ENCODE results near the gene CACNA2D4.

DNA sequence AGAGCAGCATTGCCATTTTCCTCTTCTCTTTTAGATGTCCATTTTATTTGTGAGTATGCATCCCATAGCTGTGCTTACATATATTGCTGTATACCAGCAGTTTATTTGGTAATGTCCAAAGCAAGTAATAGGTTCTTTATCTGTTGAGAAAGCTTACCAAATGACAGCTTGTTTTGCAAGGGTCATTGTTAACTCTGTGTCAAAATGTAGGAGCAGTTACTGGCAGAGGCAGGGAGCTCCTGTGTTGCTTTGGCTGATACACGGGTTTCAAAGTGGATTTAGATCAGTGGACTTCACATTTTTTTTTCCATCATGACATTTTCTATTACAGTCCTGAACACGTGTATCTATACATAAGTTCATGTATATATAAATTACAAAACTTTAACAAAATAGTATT is 136.2 kb downstream of the CACNA2D4 start:
- TF ChIP-seq EZH2 (IDR thresholded peaks at IDR 0.05; ENCODE audit: insufficient read depth, poor library complexity, severe bottlenecking), result no peak
- TF ChIP-seq EZH2phosphoT487 (IDR thresholded peaks at IDR 0.05; ENCODE audit: insufficient read depth, low read depth), result no peak
